NT2/D1 (cell line): ENCODE measurements around the gene UNK.

Experiments used
- SUZ12 ChIP-seq: IDR thresholded peaks from 2 replicates; pipeline ENCODE4 v1.6.1; 2011; ENCODE audit not compliant: insufficient read length, insufficient read depth; ENCODE audit errors: extremely low read depth
- YY1 ChIP-seq: IDR thresholded peaks from 2 replicates; pipeline ENCODE4 v1.6.1; 2011; ENCODE audit not compliant: insufficient read length, insufficient read depth
- ZNF274 ChIP-seq: IDR thresholded peaks from 2 replicates; pipeline ENCODE4 v1.6.1; 2011; ENCODE audit warnings: mild to moderate bottlenecking, low read depth, low read length

DNA sequence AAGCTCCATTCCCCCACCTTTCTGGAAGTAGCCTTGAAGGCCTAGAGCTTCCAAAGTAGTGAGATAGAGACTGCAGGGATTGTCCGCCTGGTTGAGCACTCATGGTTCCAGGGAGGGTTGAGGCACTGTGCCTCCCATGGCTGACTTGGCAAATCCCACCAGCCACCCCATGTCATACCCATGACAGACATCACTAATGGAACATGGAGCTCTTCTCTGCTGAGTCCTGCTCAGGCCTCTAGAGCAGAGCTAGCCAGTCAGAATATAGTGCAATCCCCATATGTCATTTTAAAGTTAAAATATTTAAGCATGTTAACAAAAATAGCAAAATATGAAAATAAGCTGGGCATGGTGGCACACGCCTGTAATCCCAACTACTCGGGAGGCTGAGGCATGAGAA lies 30.8 kb downstream of the UNK start:
- TF ChIP-seq YY1 (no peak), SUZ12 (no peak), ZNF274 (no peak)
